Testis (tissue), 2 donors: Measurements from ENCODE around the gene RSPH3.

ENCODE experiments used
- CTCF ChIP-seq, 3 experiments: fragments of 450-650 bp in 2 of 3; fragments of 200-600 bp in 1 of 3; sonication (generic) in 1 of 3; IDR thresholded peaks; one replicate each; pipeline ENCODE4 v1.5.1; 2016 to 2019; ENCODE audit warnings: antibody characterized with exemption in 3 of 3, mild to moderate bottlenecking in 2 of 3, moderate library complexity in 1 of 3
- POLR2A ChIP-seq: fragments of 450-650 bp; IDR thresholded peaks from one replicate; pipeline ENCODE4 v1.6.1; 2017; ENCODE audit warnings: antibody characterized with exemption, mild to moderate bottlenecking, moderate library complexity

- no peak for TF ChIP-seq CTCF (IDR thresholded peaks at IDR 0.05)
- TF ChIP-seq POLR2A = no peak
Observed at GRCh38 chr6:158970640-158971275, 29.2 kb downstream of the RSPH3 start.
